Measurements from ENCODE around the gene QRICH1.

DNA sequence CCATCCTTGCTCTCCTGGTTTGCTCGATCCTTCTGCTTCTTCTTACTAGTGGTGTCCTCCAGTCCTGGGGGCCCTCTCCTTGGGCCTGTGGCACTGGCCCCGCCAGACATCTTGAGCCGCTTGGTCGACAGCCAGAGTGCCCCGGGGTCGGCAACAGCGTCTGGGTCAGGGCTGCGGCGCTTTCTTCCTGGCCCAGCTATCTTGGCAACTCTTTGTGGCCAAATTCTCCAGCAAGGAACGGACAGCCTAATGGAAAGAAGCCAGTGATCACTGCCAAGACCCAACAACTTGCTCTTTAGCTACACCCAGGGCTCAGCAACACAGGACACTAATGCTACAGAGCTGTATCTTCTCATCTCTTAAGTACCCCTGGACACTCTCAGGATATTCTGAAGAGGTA, 25.2 kb upstream of the QRICH1 start:
- TF ChIP-seq CTCF (IDR thresholded peaks at IDR 0.05; ENCODE audit: insufficient read depth, low read length, poor library complexity, severe bottlenecking), result no peak
- TF ChIP-seq EZH2phosphoT487 (conservative IDR thresholded peaks at IDR 0.05; ENCODE audit: low read length), result no peak

Data from SU-DHL-6 (cell line).